Activated CD4-positive, alpha-beta T cell treated with anti-CD3 and anti-CD28 coated beads, Interleukin-2, amount 50 U/mL, for 16 hours (primary cell): ENCODE data around the gene EFNA1.

Experiments used
- DNase-seq: peaks from one replicate; pipeline ENCODE4 v3.0.0-alpha.2; 2020

EFNA1 gene

DNA sequence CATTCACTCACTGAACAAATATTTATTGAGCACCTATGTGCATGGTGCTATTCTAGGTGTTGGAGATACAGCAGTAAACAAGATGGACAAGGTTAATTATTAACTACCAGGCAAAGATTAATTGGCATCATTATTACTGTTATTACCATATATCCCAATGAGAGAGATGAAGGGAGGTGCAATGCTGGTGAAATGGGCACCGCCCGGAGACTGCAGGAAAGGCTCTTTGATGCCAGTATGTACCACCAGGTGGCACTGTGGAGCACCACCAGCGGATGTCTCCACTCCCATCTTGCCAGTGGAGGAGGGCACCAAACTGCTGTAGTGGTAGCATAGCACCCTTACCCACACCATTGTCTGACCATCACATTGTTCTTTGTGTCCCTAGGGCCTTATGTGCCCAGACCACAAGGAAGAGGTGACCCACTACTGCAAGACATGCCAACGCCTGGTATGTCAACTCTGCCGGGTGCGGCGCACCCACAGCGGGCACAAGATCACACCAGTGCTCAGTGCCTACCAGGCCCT lies 48.9 kb downstream of the EFNA1 start:
- DNase-seq: peak; percentile 88

- DNase-seq: no peak
Measured at GRCh38 chr1:155177192-155177917, 49.7 kb downstream of the EFNA1 start.

GRCh38 chr1:155177918-155178281 lies 50.2 kb downstream of the EFNA1 start:
- no peak for DNase-seq

DNA sequence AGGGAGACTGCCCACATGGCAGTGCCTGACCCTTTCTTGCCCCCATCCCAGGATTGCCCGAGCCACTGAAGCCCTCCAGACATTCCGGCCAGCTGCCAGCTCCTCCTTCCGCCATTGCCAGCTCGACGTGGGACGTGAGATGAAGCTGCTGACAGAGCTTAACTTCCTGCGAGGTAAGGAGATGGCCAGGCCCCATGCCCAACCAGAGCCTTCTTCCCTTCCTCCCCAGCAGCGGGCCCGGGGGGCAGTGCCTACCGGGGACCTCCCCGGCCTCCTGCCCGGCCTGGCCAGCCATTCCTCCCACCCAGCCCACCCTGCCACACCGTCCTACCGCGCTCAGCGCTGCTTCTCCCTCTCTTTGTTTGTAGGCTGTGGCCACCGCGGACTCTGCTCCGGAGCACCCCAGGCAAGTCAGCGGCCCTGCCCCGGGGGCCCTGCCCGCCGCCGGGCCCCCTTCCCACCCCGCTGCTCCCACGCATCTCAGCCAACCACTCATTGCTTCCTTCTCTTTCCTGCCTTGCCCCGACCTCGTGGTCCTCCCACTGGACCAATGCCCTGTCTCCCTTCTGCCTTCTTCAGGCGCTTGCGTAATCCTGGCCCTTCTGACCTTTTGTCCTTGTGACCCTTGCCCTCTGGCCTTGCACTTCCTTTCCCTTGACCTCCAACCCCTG lies 50.9 kb downstream of the EFNA1 start:
- DNase-seq: no peak

GRCh38 chr1:155179112-155180031 lies 51.7 kb downstream of the EFNA1 start:
- DNase-seq: no peak

DNA sequence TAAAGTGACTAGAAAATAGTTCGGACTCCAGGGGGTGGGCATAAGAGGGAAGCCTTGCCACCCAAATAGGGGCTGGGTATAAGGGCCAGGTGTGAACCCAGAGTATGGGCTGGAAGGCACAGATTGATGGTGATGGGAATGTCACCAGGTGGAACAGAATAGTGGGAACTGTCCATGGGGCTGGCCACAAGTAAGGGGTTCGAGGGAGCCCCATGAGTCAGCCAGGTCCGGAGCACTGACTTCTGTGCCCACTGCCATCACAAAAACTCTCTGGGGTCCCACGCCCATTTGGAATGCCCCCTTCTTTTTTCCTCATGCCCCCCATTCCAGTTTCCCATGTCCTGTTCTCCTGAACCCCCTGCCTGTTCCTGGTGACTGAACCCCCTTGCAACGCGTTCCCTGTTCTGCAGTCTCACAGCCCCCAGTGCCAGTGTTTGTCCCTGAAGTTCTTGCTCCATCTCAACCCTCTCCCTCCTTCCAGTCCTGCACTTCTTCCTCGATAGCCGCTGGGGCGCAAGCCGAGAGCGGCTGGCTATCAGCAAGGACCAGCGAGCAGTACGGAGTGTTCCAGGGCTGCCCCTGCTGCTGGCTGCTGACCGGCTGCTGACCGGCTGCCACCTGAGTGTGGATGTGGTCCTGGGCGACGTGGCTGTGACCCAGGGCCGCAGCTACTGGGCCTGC lies 53.8 kb downstream of the EFNA1 start:
- no peak for DNase-seq

- DNase-seq: no peak
Measured at GRCh38 chr1:155182052-155182550, 54.4 kb downstream of the EFNA1 start.

DNA sequence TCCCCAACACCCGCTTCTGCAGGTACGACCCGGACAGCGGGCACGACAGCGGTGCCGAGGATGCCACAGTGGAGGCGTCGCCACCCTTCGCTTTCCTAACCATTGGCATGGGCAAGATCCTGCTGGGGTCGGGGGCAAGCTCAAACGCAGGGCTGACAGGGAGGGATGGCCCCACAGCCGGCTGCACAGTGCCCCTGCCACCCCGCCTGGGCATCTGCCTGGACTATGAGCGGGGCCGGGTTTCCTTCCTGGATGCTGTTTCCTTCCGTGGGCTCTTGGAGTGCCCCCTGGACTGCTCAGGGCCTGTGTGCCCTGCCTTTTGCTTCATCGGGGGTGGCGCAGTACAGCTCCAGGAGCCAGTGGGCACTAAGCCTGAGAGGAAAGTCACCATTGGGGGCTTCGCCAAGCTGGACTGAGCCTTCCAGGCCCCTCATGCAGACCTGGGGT lies 56.1 kb downstream of the EFNA1 start:
- no peak for DNase-seq

- no peak for DNase-seq
Measured at GRCh38 chr1:155184351-155184811, 56.7 kb downstream of the EFNA1 start.
